ENCODE results near the gene OR9Q1.

DNA sequence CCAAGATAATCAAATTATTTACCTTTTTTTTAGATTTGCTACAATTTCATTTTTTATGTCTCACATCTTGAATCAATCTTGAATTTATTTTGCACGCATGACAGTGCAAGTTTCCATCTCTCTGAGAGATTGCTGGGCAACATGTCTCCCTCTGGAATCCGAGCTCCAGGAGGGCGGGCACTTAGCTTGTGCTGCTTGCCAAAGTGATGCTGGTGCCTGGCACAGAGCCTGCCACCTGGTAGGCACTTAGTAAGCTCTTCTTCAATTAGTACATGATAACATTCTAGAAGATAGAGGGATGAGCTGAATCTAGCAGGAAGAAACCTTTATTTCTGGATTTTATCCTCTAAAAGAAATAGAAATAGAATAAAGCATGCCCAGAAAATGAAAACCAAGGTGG lies 129.1 kb downstream of the OR9Q1 start:
- TF ChIP-seq, protein P1, sequence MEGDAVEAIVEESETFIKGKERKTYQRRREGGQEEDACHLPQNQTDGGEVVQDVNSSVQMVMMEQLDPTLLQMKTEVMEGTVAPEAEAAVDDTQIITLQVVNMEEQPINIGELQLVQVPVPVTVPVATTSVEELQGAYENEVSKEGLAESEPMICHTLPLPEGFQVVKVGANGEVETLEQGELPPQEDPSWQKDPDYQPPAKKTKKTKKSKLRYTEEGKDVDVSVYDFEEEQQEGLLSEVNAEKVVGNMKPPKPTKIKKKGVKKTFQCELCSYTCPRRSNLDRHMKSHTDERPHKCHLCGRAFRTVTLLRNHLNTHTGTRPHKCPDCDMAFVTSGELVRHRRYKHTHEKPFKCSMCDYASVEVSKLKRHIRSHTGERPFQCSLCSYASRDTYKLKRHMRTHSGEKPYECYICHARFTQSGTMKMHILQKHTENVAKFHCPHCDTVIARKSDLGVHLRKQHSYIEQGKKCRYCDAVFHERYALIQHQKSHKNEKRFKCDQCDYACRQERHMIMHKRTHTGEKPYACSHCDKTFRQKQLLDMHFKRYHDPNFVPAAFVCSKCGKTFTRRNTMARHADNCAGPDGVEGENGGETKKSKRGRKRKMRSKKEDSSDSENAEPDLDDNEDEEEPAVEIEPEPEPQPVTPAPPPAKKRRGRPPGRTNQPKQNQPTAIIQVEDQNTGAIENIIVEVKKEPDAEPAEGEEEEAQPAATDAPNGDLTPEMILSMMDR (conservative IDR thresholded peaks at IDR 0.05; ENCODE audit: low read depth, low read length) = no peak
- TF ChIP-seq MXI1 (IDR thresholded peaks at IDR 0.05; ENCODE audit: borderline replicate concordance, low read depth, low read length) = no peak
- 0 out of 2 replicates have a peak, but pooled peaks have one; percentile 11 for TF ChIP-seq NFE2L2 (IDR thresholded peaks at IDR 0.05; ENCODE audit: low read depth, low read length)
- no peak for TF ChIP-seq RFX5 (IDR thresholded peaks at IDR 0.05; ENCODE audit: low read depth, low read length)
- TF ChIP-seq CHD1 (IDR thresholded peaks at IDR 0.05; ENCODE audit: low read depth, low read length) = no peak
- TF ChIP-seq POLR2A (IDR thresholded peaks at IDR 0.05; ENCODE audit: low read depth, low read length) = no peak
- no peak for TF ChIP-seq FOS (IDR thresholded peaks at IDR 0.05; ENCODE audit: low read depth, low read length)
- TF ChIP-seq, protein P2, sequence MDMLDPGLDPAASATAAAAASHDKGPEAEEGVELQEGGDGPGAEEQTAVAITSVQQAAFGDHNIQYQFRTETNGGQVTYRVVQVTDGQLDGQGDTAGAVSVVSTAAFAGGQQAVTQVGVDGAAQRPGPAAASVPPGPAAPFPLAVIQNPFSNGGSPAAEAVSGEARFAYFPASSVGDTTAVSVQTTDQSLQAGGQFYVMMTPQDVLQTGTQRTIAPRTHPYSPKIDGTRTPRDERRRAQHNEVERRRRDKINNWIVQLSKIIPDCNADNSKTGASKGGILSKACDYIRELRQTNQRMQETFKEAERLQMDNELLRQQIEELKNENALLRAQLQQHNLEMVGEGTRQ (IDR thresholded peaks at IDR 0.05; ENCODE audit: low read depth, low read length) = no peak
- TF ChIP-seq CEBPB (IDR thresholded peaks at IDR 0.05; ENCODE audit: low read depth, low read length) = no peak
- TF ChIP-seq SMC3 (IDR thresholded peaks at IDR 0.05; ENCODE audit: low read depth, low read length) = no peak
- TF ChIP-seq RCOR1 (IDR thresholded peaks at IDR 0.05; ENCODE audit: insufficient replicate concordance, low read length) = no peak
- no peak for TF ChIP-seq MAFK (IDR thresholded peaks at IDR 0.05; ENCODE audit: low read depth, low read length)
- TF ChIP-seq, protein P3, sequence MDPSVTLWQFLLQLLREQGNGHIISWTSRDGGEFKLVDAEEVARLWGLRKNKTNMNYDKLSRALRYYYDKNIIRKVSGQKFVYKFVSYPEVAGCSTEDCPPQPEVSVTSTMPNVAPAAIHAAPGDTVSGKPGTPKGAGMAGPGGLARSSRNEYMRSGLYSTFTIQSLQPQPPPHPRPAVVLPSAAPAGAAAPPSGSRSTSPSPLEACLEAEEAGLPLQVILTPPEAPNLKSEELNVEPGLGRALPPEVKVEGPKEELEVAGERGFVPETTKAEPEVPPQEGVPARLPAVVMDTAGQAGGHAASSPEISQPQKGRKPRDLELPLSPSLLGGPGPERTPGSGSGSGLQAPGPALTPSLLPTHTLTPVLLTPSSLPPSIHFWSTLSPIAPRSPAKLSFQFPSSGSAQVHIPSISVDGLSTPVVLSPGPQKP (IDR thresholded peaks at IDR 0.05; ENCODE audit: borderline replicate concordance, low read depth, low read length) = no peak
- no peak for TF ChIP-seq RAD21 (IDR thresholded peaks at IDR 0.05; ENCODE audit: low read length)
